NCI-H1436 treated with DMSO at 0.1 percent for 48 hours (cell line): ENCODE measurements around the gene RFT1.
A peak's percentile ranks its signal among the peaks of the same experiment; 100 is the strongest.

Experiments
- DNase-seq: peaks from one replicate; lab custom pipeline; 2025; lab: John Stamatoyannopoulos, UW

The RFT1 gene

GRCh38 chr3:53130179-53131061 is at the start of gene RFT1:
RFT1 (minus strand) TSS chr3:53130435; CDS start chr3:53130400, 35 bp downstream.
- DNase-seq = peak; percentile 9

- no peak for DNase-seq
These were observed 49.3 kb upstream of the RFT1 start for GRCh38 chr3:53179580-53179979.

- DNase-seq = no peak
These were observed 48.0 kb upstream of the RFT1 start for GRCh38 chr3:53178246-53178645.

DNA sequence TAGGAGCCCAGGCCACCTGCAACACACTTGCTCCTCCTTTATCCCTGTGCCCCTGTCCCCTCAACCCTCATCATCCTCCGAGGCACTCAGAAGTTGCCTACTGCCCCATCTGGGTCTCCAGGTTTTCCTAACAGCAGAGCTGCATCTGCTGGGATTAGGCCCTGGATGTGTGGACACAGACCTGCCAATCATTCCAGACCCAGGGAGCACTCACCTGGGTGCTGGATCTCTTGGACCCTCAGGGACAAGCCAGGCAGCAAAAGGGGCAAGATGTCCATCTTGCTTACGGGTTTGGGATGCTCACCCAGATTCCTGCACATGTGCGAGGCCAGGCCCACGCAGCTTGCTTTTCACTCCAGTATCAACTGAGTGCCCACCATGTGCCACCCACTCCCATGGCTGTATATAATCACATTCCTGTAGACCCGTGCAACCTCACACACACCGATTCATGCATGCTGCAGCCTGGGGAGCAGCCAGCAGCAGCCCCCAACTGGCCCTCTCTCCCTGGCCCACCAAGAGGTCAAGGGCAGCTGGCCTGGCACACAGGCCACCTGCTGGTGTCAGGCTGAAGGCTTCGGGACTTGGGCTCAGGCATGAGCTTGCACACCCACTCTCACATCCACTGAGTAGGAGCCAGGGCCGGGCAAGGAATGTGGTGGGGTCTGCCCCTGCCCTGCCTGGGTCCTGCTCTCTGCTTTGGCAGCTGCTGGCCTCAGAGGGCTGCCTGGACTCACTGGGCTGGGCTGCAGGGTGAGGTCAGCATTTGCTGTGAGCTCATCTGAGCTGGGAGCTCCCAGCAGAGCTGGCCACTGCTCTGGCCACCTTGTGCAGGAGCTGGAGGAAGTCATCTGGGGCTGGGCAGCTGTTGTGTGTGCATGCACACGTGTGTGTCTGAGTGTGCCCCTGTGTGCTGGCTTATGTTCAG is 45.6 kb upstream of the RFT1 start:
- no peak for DNase-seq

GRCh38 chr3:53174346-53175250 is 44.4 kb upstream of the RFT1 start:
- no peak for DNase-seq

DNA sequence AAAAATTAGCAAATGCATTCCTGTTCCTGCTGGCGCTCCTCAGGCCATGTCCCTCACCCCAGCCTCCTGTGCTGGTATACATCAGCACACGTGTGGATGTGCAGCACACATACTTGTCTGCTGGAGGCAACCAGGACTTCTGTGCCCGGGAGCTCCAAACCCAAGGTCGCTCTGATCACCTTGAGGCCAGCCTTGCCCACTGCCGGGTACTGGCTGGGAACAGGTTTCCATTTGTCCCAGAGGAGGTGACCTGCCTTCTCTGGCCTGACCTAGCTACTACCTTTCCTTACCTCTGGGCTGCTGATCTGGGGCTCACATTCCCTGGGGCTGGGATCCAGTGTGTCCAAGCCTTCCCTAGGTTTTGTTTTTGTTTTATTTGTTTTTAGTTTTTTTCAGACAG is 42.9 kb upstream of the RFT1 start:
- no peak for DNase-seq

GRCh38 chr3:53171827-53172505 is 41.7 kb upstream of the RFT1 start:
- no peak for DNase-seq

GRCh38 chr3:53171064-53171418 is 40.8 kb upstream of the RFT1 start:
- no peak for DNase-seq

DNA sequence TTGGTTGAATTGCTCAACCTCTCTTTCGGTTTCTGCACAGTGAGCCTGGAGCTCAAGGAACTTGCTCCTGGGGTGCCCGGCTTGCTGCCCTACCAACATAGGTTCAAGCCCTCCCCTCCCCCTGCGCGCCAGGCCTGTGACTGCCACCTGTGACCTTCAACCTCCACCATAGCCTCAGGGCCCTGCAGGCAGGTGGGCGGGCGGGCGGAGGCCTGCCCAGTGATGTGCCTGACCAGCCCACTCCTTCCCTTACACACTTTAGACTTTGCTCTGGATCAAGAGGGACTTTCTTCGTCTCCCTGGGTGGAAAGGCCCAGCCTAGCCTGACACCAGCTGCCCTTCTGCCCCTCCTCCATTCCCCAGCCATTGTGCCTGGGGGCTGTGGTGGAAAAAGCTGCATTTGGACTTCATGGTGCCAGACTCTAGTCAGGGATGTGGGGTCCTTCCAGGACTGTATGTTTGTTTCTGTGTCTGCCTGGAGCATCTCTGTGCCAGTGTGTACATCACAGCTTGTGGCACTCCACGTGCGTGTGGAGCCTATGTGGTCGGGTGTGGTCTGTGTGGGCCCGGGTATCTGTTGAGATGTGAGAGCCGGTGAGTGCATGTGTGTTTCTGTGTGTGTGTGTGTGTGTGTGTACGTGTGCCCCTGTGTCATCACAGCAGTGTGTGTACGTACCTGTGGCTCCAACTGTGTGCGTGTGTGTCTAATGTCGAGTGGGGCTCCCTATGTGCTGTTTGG is 40.3 kb upstream of the RFT1 start:
- no peak for DNase-seq

- no peak for DNase-seq
These were observed 39.6 kb upstream of the RFT1 start for GRCh38 chr3:53169832-53170324.

GRCh38 chr3:53169045-53169831 is 39.0 kb upstream of the RFT1 start:
- no peak for DNase-seq

- no peak for DNase-seq
These were observed 38.1 kb upstream of the RFT1 start for GRCh38 chr3:53168175-53168923.

- no peak for DNase-seq
These were observed 37.4 kb upstream of the RFT1 start for GRCh38 chr3:53167418-53168174.

DNA sequence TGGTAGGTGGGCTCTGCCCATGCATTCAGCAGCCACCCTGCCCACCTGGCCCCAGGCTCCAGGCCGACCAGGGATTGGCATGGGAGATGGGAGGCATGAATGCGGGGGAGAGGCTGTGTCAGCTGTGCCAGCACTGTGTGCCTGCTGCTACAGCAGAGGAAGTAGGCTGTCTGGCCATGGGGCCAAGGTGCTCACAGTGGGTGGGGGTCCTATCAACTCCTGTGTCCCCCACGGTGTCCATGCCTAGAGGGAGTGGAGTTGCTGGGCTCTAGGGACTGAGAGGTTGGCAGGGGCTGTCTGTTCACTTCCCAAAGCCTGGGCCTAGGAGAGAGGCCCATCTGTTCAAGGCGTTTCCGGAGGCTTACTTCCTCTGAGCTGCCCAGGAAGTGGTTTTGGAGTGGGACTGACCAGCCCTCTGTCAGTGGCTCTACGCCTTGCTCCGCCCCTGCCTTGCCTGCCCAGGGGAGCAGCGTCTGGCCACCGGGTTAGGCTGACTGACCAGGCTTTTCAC is 36.6 kb upstream of the RFT1 start:
- no peak for DNase-seq

DNA sequence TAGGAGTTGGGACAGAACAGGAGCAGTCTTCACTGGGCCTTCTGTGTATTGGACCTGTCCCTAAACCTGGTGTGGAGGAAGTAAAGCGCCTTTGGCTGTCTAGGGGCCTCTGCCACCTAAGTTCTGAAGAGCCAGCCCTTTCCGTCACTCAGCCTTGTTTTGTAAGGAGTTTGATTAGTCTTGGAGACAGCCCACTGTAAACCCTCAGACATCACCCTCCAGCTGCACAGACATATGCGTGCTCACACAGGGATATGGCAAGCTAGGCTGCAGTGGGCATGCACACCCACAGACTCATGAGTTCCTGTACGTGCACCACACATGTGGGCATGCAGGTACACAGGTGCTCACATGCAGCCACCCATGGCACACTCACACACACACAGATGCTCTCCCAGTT is 36.0 kb upstream of the RFT1 start:
- no peak for DNase-seq

GRCh38 chr3:53164911-53165310 is 34.7 kb upstream of the RFT1 start:
- no peak for DNase-seq

DNA sequence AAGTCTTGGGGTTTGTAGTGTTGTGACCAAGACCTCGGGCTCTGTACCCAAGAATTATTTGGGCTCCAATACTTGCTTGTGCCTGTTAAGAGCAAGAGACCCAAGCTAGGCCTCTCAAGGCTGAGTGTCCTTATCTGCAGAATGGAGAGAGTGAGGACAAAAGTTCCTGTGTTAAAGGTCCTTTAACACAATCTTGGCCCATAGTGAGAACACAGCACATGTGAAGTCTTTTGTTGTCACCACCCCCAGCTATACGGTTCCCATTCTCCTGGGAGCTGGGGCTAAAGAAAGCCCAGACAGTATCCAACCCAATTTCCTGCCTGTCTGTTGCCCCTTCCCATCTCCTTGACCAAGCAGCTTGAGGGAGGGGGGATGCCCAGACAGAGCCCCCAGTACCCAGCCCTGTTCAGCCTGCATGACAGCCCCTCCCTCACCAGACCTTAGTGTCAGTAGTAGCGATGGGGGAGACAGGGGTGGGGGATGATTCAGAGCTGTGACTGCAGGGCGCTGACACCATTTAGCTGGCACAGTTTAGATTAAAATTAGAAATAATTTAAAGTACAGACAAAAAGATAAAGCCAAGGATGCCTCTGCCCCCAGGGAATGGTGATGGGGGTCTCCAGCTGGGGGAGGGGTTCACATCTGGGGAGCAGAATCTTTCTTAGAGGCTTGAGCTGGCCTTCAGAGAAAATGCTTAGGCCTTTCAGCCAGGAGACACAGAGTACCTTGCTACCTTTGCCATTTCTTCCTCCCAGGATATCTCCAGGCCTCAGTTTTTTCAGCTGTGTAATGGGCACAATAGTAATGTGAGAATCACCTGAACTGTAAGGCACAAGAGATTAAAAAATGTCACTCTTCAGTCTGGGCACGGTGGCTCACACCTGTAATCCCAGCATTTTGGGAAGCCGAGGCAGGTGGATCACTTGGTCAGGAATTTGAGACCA is 33.5 kb upstream of the RFT1 start:
- DNase-seq = no peak
